WTC11 (cell line): Measurements from ENCODE around the gene LHX2. TPM values are rescaled to one million over a fixed set of nuclear protein-coding genes. Genes with fewer than 3 reads are reported as not detected.

Source experiments
- ATAC-seq: fragments of 200-7000 bp; cut with Tn5 transposase; 2 replicates; pipeline ENCODE4 v1.10.0; 2021; ENCODE audit warnings: mild to moderate bottlenecking, moderate library complexity
- CTCF ChIA-PET: fragments of 300-600 bp; sonication (Branson Sonifier 250); formaldehyde crosslinking; loops from one replicate; lab custom pipeline; 2021; ENCODE audit warnings: antibody characterized with exemption; lab: Charles Lee
- POLR2A ChIA-PET: fragments of 350-600 bp; sonication (Branson Sonifier 250); formaldehyde crosslinking; loops from one replicate; lab custom pipeline; 2021; ENCODE audit warnings: antibody characterized with exemption; lab: Charles Lee
- DNase-seq: peaks from one replicate; pipeline ENCODE4 v3.0.0; 2021; ENCODE audit warnings: low spot score
- H3K27ac Mint-ChIP-seq: 2 replicates; pipeline ENCODE4 v1.8.0; 2021; ENCODE audit warnings: mixed read lengths
- H3K27me3 Mint-ChIP-seq: 2 replicates; pipeline ENCODE4 v1.8.0; 2021; ENCODE audit warnings: low read depth, mild to moderate bottlenecking, moderate library complexity, mixed read lengths
- H3K36me3 Mint-ChIP-seq: 2 replicates; pipeline ENCODE4 v1.8.0; 2021; ENCODE audit warnings: mixed read lengths
- H3K4me1 Mint-ChIP-seq: 2 replicates; pipeline ENCODE4 v1.8.0; 2022; ENCODE audit warnings: mixed read lengths
- H3K4me3 Mint-ChIP-seq: 2 replicates; pipeline ENCODE4 v1.8.0; 2021; ENCODE audit warnings: mild to moderate bottlenecking, moderate library complexity, mixed read lengths
- H3K9me3 Mint-ChIP-seq: 2 replicates; pipeline ENCODE4 v1.8.0; 2021; ENCODE audit warnings: mixed read lengths
- CREB1 ChIP-seq: sonication (generic); formaldehyde crosslinking; IDR thresholded peaks from 2 replicates; pipeline ENCODE4 v1.8.0; 2023; ENCODE audit warnings: mild to moderate bottlenecking, missing genetic modification reagents
- ELF4 ChIP-seq: sonication (generic); formaldehyde crosslinking; IDR thresholded peaks from 2 replicates; pipeline ENCODE4 v1.8.1; 2022; ENCODE audit warnings: low read depth, mild to moderate bottlenecking, moderate library complexity, missing genetic modification reagents
- EMX1 ChIP-seq: fragments of 250-450 bp; sonication (Bioruptor Pico); IDR thresholded peaks from 2 replicates; pipeline ENCODE4 v1.8.0; 2021; ENCODE audit warnings: mild to moderate bottlenecking
- ESRRA ChIP-seq: sonication (generic); formaldehyde crosslinking; IDR thresholded peaks from 2 replicates; pipeline ENCODE4 v1.8.1; 2022; ENCODE audit warnings: mild to moderate bottlenecking, missing genetic modification reagents, borderline replicate concordance
- GRHL2 ChIP-seq: fragments of 250-450 bp; sonication (Bioruptor Pico); IDR thresholded peaks from 2 replicates; pipeline ENCODE4 v1.8.0; 2022; ENCODE audit warnings: mild to moderate bottlenecking, moderate library complexity; ENCODE audit not compliant: insufficient replicate concordance, severe bottlenecking
- GTF2I ChIP-seq: fragments of 250-450 bp; sonication (Bioruptor Pico); conservative IDR thresholded peaks from 2 replicates; pipeline ENCODE4 v1.4.0; 2021; ENCODE audit warnings: mild to moderate bottlenecking
- NFATC4 ChIP-seq: fragments of 250-450 bp; sonication (Bioruptor Pico); IDR thresholded peaks from 2 replicates; pipeline ENCODE4 v1.9.0; 2021; ENCODE audit warnings: mild to moderate bottlenecking
- OVOL2 ChIP-seq: fragments of 250-450 bp; sonication (Bioruptor Pico); IDR thresholded peaks from 2 replicates; pipeline ENCODE4 v1.9.0; 2021; ENCODE audit warnings: mild to moderate bottlenecking, borderline replicate concordance
- SMAD3 ChIP-seq: sonication (generic); formaldehyde crosslinking; IDR thresholded peaks from 2 replicates; pipeline ENCODE4 v1.8.0; 2022; ENCODE audit warnings: missing genetic modification reagents, mild to moderate bottlenecking, borderline replicate concordance
- SMAD4 ChIP-seq: sonication (generic); formaldehyde crosslinking; IDR thresholded peaks from 2 replicates; pipeline ENCODE4 v1.8.0; 2022; ENCODE audit warnings: mild to moderate bottlenecking, missing genetic modification reagents
- TCF7 ChIP-seq: sonication (generic); formaldehyde crosslinking; IDR thresholded peaks from 2 replicates; pipeline ENCODE4 v1.8.0; 2022; ENCODE audit warnings: mild to moderate bottlenecking, low read depth, missing genetic modification reagents, moderate library complexity
- TEAD1 ChIP-seq: sonication (generic); formaldehyde crosslinking; IDR thresholded peaks from 2 replicates; pipeline ENCODE4 v1.8.0; 2022; ENCODE audit warnings: mild to moderate bottlenecking, missing genetic modification reagents
- ZNF121 ChIP-seq: sonication (generic); formaldehyde crosslinking; IDR thresholded peaks from 2 replicates; pipeline ENCODE4 v1.8.0; 2023; ENCODE audit warnings: missing genetic modification reagents
- ZNF263 ChIP-seq: sonication (generic); formaldehyde crosslinking; IDR thresholded peaks from 2 replicates; pipeline ENCODE4 v1.8.1; 2022; ENCODE audit warnings: low read depth, mild to moderate bottlenecking, moderate library complexity, missing genetic modification reagents
- ZNF396 ChIP-seq: fragments of 250-450 bp; sonication (Bioruptor Pico); IDR thresholded peaks from 2 replicates; pipeline ENCODE4 v1.8.0; 2021; ENCODE audit warnings: mild to moderate bottlenecking, moderate library complexity, borderline replicate concordance
- ZNF423 ChIP-seq: fragments of 250-450 bp; sonication (Bioruptor Pico); IDR thresholded peaks from 2 replicates; pipeline ENCODE4 v2.1.2; 2022; ENCODE audit warnings: mild to moderate bottlenecking, moderate library complexity
- total RNA-seq: library from RNA; stranded (reverse); gene quantifications from 3 replicates; pipeline ENCODE4 v1.2.3, GENCODE V29; 2021
- TF ChIP-seq, protein P1 (sequence below): fragments of 250-450 bp; sonication (Bioruptor Pico); IDR thresholded peaks from 2 replicates; pipeline ENCODE4 v1.9.0; 2021; ENCODE audit warnings: mild to moderate bottlenecking
- TF ChIP-seq, protein P2 (sequence below): sonication (generic); formaldehyde crosslinking; IDR thresholded peaks from 2 replicates; pipeline ENCODE4 v1.8.0; 2023; ENCODE audit warnings: mild to moderate bottlenecking, missing genetic modification reagents
- TF ChIP-seq, protein P3 (sequence below): sonication (generic); formaldehyde crosslinking; IDR thresholded peaks from 2 replicates; pipeline ENCODE4 v1.8.1; 2023; ENCODE audit warnings: mild to moderate bottlenecking, missing genetic modification reagents
- TF ChIP-seq, protein P4 (sequence below): sonication (generic); formaldehyde crosslinking; IDR thresholded peaks from 2 replicates; pipeline ENCODE4 v1.8.1; 2023; ENCODE audit warnings: mild to moderate bottlenecking, missing genetic modification reagents, moderate library complexity
- TF ChIP-seq, protein P5 (sequence below): sonication (generic); formaldehyde crosslinking; IDR thresholded peaks from 2 replicates; pipeline ENCODE4 v1.8.0; 2022; ENCODE audit warnings: mild to moderate bottlenecking, missing genetic modification reagents
- TF ChIP-seq, protein P6 (sequence below): sonication (generic); formaldehyde crosslinking; IDR thresholded peaks from 2 replicates; pipeline ENCODE4 v1.8.1; 2022; ENCODE audit warnings: mild to moderate bottlenecking, missing genetic modification reagents, moderate library complexity, borderline replicate concordance
- TF ChIP-seq, protein P7 (sequence below): sonication (generic); formaldehyde crosslinking; IDR thresholded peaks from 2 replicates; pipeline ENCODE4 v1.8.0; 2022; ENCODE audit warnings: mild to moderate bottlenecking, missing genetic modification reagents

Gene LHX2
- total RNA-seq, 1 experiment from 2014 or later: 0.42 TPM

DNA sequence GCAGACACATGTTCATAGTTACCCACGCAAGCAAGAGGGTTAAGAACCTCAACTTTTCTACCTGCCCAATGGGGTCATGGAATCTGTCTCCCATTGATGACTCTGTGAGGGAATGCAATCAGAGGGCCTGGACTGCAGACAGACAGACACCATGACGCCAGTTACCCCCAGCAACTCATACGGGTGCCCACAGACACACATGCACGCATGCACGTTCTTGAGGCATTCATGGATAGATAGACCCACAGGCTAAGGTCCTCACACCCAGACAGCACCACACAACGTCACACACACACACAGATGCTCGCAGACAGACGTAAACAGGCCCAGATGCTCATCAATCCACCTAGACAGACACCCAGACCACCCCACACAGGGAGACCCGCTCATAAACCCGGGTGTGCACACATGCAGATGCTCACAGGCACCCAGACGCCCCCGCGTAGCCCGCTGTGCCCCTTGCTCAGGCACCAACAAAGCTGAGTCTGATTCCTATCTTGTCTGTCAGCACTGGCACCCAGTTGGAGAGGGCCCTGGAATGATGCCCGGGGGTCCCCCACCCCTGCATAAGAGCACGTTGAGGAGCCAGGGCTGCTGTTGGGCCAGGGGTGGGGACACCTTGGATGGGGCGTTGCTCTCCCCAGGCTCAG, 23.6 kb downstream of the LHX2 start:
- no peak for TF ChIP-seq ZNF396 (CRISPR knock-in tag)
- no peak for TF ChIP-seq EMX1 (CRISPR knock-in tag)
- TF ChIP-seq, protein P1, sequence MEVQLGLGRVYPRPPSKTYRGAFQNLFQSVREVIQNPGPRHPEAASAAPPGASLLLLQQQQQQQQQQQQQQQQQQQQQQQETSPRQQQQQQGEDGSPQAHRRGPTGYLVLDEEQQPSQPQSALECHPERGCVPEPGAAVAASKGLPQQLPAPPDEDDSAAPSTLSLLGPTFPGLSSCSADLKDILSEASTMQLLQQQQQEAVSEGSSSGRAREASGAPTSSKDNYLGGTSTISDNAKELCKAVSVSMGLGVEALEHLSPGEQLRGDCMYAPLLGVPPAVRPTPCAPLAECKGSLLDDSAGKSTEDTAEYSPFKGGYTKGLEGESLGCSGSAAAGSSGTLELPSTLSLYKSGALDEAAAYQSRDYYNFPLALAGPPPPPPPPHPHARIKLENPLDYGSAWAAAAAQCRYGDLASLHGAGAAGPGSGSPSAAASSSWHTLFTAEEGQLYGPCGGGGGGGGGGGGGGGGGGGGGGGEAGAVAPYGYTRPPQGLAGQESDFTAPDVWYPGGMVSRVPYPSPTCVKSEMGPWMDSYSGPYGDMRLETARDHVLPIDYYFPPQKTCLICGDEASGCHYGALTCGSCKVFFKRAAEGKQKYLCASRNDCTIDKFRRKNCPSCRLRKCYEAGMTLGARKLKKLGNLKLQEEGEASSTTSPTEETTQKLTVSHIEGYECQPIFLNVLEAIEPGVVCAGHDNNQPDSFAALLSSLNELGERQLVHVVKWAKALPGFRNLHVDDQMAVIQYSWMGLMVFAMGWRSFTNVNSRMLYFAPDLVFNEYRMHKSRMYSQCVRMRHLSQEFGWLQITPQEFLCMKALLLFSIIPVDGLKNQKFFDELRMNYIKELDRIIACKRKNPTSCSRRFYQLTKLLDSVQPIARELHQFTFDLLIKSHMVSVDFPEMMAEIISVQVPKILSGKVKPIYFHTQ (CRISPR knock-in tag): no peak
- no peak for TF ChIP-seq CREB1
- TF ChIP-seq TEAD1 (CRISPR knock-in tag): no peak
- TF ChIP-seq, protein P2, sequence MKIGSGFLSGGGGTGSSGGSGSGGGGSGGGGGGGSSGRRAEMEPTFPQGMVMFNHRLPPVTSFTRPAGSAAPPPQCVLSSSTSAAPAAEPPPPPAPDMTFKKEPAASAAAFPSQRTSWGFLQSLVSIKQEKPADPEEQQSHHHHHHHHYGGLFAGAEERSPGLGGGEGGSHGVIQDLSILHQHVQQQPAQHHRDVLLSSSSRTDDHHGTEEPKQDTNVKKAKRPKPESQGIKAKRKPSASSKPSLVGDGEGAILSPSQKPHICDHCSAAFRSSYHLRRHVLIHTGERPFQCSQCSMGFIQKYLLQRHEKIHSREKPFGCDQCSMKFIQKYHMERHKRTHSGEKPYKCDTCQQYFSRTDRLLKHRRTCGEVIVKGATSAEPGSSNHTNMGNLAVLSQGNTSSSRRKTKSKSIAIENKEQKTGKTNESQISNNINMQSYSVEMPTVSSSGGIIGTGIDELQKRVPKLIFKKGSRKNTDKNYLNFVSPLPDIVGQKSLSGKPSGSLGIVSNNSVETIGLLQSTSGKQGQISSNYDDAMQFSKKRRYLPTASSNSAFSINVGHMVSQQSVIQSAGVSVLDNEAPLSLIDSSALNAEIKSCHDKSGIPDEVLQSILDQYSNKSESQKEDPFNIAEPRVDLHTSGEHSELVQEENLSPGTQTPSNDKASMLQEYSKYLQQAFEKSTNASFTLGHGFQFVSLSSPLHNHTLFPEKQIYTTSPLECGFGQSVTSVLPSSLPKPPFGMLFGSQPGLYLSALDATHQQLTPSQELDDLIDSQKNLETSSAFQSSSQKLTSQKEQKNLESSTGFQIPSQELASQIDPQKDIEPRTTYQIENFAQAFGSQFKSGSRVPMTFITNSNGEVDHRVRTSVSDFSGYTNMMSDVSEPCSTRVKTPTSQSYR (CRISPR knock-in tag): no peak
- no peak for TF ChIP-seq GRHL2 (CRISPR knock-in tag)
- TF ChIP-seq GTF2I (CRISPR knock-in tag): no peak
- TF ChIP-seq SMAD3: no peak
- TF ChIP-seq, protein P3, sequence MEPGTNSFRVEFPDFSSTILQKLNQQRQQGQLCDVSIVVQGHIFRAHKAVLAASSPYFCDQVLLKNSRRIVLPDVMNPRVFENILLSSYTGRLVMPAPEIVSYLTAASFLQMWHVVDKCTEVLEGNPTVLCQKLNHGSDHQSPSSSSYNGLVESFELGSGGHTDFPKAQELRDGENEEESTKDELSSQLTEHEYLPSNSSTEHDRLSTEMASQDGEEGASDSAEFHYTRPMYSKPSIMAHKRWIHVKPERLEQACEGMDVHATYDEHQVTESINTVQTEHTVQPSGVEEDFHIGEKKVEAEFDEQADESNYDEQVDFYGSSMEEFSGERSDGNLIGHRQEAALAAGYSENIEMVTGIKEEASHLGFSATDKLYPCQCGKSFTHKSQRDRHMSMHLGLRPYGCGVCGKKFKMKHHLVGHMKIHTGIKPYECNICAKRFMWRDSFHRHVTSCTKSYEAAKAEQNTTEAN (CRISPR knock-in tag): no peak
- no peak for TF ChIP-seq TCF7 (CRISPR knock-in tag)
- TF ChIP-seq ZNF263: no peak
- TF ChIP-seq, protein P4, sequence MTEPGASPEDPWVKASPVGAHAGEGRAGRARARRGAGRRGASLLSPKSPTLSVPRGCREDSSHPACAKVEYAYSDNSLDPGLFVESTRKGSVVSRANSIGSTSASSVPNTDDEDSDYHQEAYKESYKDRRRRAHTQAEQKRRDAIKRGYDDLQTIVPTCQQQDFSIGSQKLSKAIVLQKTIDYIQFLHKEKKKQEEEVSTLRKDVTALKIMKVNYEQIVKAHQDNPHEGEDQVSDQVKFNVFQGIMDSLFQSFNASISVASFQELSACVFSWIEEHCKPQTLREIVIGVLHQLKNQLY: no peak
- TF ChIP-seq, protein P5, sequence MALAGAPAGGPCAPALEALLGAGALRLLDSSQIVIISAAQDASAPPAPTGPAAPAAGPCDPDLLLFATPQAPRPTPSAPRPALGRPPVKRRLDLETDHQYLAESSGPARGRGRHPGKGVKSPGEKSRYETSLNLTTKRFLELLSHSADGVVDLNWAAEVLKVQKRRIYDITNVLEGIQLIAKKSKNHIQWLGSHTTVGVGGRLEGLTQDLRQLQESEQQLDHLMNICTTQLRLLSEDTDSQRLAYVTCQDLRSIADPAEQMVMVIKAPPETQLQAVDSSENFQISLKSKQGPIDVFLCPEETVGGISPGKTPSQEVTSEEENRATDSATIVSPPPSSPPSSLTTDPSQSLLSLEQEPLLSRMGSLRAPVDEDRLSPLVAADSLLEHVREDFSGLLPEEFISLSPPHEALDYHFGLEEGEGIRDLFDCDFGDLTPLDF: no peak
- no peak for TF ChIP-seq ZNF423 (CRISPR knock-in tag)
- TF ChIP-seq ESRRA: no peak
- DNase-seq (no peak), ATAC-seq (no peak)
- ChIA-PET CTCF (no interaction called here), POLR2A (no interaction called here)
- Mint-ChIP-seq H3K36me3 (no peaks in the 10 kb centered on the region), H3K27me3 (peaks cover 83% of the 10 kb centered on the region), H3K9me3 (no peaks in the 10 kb centered on the region), H3K4me3 (no peak overlapping the region), H3K4me1 (peaks cover 9% of the 10 kb centered on the region), H3K27ac (no peak overlapping the region)

DNA sequence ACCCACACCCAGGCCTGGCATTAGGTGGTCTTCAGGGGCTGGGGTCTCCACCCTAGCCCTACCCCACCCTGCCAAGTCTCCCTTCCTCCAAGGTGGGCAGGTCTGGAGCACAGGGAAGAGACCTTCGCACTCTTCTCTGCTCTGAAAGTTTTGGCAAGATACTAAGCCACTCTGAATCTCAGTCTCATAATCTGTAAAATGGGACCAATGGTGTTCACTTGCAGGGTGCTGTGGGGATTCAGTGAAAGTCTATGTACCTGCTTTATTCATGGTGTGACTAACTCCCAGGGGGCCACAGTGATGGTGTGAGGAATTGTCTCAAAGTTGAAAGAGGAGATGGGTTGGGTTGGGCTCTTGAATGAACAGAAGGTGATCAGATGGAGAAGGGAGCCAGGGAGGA, 25.0 kb downstream of the LHX2 start:
- H3K4me1 Mint-ChIP-seq: peaks cover 12% of the 10 kb centered on the region
- H3K27me3 Mint-ChIP-seq: peaks cover 86% of the 10 kb centered on the region
- no peak overlapping the region for H3K27ac Mint-ChIP-seq
- no peak overlapping the region for H3K4me3 Mint-ChIP-seq
- no peak for DNase-seq
- CTCF ChIA-PET: no interaction called here
- POLR2A ChIA-PET: no interaction called here
- no peak for ATAC-seq
- H3K9me3 Mint-ChIP-seq: no peaks in the 10 kb centered on the region
- H3K36me3 Mint-ChIP-seq: no peaks in the 10 kb centered on the region
- TF ChIP-seq, protein P6, sequence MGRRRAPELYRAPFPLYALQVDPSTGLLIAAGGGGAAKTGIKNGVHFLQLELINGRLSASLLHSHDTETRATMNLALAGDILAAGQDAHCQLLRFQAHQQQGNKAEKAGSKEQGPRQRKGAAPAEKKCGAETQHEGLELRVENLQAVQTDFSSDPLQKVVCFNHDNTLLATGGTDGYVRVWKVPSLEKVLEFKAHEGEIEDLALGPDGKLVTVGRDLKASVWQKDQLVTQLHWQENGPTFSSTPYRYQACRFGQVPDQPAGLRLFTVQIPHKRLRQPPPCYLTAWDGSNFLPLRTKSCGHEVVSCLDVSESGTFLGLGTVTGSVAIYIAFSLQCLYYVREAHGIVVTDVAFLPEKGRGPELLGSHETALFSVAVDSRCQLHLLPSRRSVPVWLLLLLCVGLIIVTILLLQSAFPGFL (CRISPR knock-in tag): no peak
- TF ChIP-seq ZNF121 (CRISPR knock-in tag) (no peak), NFATC4 (CRISPR knock-in tag) (no peak), ELF4 (CRISPR knock-in tag) (no peak), OVOL2 (CRISPR knock-in tag) (no peak), GRHL2 (CRISPR knock-in tag) (no peak), SMAD4 (CRISPR knock-in tag) (no peak)
- TF ChIP-seq, protein P7, sequence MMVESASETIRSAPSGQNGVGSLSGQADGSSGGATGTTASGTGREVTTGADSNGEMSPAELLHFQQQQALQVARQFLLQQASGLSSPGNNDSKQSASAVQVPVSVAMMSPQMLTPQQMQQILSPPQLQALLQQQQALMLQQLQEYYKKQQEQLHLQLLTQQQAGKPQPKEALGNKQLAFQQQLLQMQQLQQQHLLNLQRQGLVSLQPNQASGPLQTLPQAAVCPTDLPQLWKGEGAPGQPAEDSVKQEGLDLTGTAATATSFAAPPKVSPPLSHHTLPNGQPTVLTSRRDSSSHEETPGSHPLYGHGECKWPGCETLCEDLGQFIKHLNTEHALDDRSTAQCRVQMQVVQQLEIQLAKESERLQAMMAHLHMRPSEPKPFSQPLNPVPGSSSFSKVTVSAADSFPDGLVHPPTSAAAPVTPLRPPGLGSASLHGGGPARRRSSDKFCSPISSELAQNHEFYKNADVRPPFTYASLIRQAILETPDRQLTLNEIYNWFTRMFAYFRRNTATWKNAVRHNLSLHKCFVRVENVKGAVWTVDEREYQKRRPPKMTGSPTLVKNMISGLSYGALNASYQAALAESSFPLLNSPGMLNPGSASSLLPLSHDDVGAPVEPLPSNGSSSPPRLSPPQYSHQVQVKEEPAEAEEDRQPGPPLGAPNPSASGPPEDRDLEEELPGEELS: no peak
- TF ChIP-seq, protein P5: no peak
